ENCODE measurements around the gene TNIK.
"Not testable (repeated sequence)": the region's sequence is repeated elsewhere in the genome, so short reads cannot be mapped to it uniquely, and the experiment has no call there.

Gene TNIK

DNA sequence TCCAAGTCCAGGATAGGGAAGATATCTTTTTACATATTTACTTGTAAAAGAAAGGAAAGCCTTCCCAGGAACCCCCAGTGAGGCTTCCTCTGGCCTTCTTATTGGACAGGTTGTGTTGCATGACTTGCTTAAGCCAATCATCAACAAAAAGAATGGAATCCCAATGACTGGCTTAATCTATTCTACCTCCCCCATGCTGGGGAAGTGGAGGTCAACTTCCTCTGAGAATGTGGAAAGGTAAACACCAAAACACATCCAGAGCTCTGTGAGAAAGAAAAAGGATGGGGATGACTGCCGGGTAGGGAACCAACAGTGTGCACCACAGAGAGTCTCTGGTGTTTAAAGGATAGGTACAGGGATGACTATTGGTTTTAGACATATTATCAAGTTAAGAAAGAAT is 25.1 kb downstream of the TNIK start:
- no peaks in the 10 kb centered on the region for H3K9me3 Mint-ChIP-seq
- no peak overlapping the region for H3K27ac Mint-ChIP-seq
- H3K4me1 Mint-ChIP-seq (ENCODE audit: low read depth in 2 of 2), result peaks cover 35 to 38% of the 10 kb centered on the region in 2 donors
- no peak for DNase-seq
- ATAC-seq (replicated peaks), result no peak
- no peak overlapping the region for H3K4me3 Mint-ChIP-seq
- H3K36me3 Mint-ChIP-seq (ENCODE audit: insufficient read depth), result no peaks in the 10 kb centered on the region
- no peaks in the 10 kb centered on the region for H3K27me3 Mint-ChIP-seq

DNA sequence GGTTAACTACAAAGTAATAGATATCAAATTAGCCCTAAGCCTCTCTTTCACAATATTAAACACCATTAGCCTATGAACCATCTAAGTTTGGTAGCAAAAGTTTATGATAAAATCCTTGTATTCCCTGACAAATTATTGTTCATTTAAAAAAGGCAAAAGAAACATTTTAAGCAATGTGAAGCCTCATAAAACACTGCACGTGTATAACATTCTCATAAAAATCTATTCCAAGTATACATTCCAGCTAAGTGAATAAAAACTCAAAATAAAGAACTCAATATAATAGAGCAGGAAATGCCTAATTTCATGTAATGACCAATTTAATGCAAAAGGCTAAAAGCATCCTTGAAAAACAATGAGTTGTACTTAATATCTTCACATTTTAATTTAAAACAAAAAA is 27.7 kb downstream of the TNIK start:
- ATAC-seq (replicated peaks), result no peak
- no peak for DNase-seq
- Mint-ChIP-seq H3K27ac (no peak overlapping the region), H3K4me1 (ENCODE audit: low read depth in 2 of 2) (peaks cover 17 to 23% of the 10 kb centered on the region in 2 donors), H3K9me3 (no peaks in the 10 kb centered on the region), H3K27me3 (no peaks in the 10 kb centered on the region), H3K4me3 (no peak overlapping the region), H3K36me3 (ENCODE audit: insufficient read depth) (no peaks in the 10 kb centered on the region)

DNA sequence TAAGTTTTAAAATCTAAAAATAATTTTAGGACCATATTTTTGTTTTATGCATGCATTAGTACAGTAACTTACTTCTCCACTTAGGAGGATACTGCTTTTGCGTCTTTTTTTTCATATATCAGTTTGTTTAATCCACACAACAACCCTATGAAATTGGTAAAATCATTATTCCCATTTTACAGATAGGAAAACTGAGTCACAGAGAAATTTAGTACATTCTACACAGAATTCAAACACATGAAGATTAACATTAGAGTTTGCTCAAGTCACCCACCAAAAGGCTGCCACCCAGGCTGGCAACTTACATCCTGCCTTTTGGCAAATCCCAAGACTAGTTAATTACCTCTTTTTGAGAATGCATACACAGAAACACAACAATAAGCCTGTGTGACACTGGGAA is 28.7 kb downstream of the TNIK start:
- no peak for DNase-seq
- Mint-ChIP-seq H3K4me3 (no peak overlapping the region), H3K4me1 (ENCODE audit: low read depth in 2 of 2) (peaks cover 11 to 14% of the 10 kb centered on the region in 2 donors), H3K27me3 (no peaks in the 10 kb centered on the region), H3K9me3 (no peaks in the 10 kb centered on the region), H3K27ac (no peak overlapping the region), H3K36me3 (ENCODE audit: insufficient read depth) (no peaks in the 10 kb centered on the region)
- ATAC-seq (replicated peaks), result no peak

DNA sequence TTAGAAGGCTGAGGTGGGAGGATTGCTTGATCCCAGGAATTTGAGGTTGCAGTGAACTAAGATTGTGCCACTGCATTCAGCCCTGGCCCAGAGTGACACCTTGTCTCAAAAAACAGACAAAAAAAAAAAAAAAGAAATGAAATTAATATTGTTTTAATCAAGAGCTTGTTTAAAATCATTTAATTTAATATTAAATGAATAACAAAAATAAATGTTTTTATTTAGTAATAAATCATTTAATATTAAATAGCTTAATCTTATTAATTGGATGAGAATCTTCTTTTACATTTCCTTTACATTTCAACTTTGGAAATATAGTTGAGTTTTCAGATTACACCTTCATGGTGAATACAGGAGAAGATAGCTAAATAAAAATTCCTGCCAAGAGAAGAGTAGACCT is 29.7 kb downstream of the TNIK start:
- no peaks in the 10 kb centered on the region for H3K36me3 Mint-ChIP-seq (ENCODE audit: insufficient read depth)
- ATAC-seq (replicated peaks) (no peak), DNase-seq (no peak)
- no peaks in the 10 kb centered on the region for H3K27me3 Mint-ChIP-seq
- H3K9me3 Mint-ChIP-seq, result no peaks in the 10 kb centered on the region
- H3K4me1 Mint-ChIP-seq (ENCODE audit: low read depth in 2 of 2), result peaks cover 8 to 10% of the 10 kb centered on the region in 2 donors
- no peak overlapping the region for H3K4me3 Mint-ChIP-seq
- H3K27ac Mint-ChIP-seq, result no peak overlapping the region

DNA sequence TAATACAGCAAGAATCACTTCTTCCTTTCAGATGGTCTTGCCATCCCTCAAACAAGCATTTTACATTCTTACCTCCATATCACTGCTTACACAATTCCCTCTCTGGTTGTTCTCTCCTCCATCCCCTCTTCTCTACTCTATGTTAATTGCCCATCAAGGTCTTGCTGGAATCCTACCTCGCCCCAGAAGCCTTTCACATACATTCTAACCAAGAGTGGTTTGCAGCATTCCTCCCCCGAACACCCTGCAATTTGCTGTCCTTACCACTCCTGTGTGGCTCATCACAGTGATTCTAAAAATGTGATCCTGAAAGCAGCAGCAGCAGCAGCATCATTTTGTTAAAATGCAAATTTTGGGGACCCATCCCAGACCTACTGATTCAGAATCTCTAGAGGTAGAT is 30.6 kb downstream of the TNIK start:
- Mint-ChIP-seq H3K27ac (no peak overlapping the region), H3K27me3 (no peaks in the 10 kb centered on the region), H3K36me3 (ENCODE audit: insufficient read depth) (no peaks in the 10 kb centered on the region), H3K4me1 (ENCODE audit: low read depth in 2 of 2) (peaks cover 6 to 10% of the 10 kb centered on the region in 2 donors), H3K4me3 (no peak overlapping the region), H3K9me3 (no peaks in the 10 kb centered on the region)
- no peak for ATAC-seq (replicated peaks)
- no peak for DNase-seq

DNA sequence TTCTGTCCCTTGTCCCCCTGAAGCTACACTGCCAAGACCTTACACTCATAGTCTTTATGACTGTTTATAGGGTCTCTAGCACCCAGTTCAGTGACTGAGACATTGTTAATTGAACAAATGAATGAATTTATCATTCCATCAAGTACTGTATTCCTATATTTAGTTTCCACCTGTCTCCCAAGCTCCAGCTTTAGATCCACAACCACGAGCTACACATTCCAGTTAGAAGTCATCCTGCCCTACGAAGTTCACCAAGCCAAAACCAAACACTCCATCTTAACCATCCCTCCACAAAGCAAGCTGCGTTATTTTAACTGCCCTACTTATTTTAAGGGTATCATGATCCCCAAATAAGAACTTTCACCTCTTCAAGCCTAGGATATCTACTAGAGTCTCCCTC is 31.3 kb downstream of the TNIK start:
- Mint-ChIP-seq H3K27ac (no peak overlapping the region), H3K4me1 (ENCODE audit: low read depth in 2 of 2) (peaks cover 6 to 10% of the 10 kb centered on the region in 2 donors), H3K27me3 (no peaks in the 10 kb centered on the region), H3K36me3 (ENCODE audit: insufficient read depth) (no peaks in the 10 kb centered on the region), H3K4me3 (no peak overlapping the region), H3K9me3 (no peaks in the 10 kb centered on the region)
- ATAC-seq (replicated peaks) (no peak), DNase-seq (no peak)

DNA sequence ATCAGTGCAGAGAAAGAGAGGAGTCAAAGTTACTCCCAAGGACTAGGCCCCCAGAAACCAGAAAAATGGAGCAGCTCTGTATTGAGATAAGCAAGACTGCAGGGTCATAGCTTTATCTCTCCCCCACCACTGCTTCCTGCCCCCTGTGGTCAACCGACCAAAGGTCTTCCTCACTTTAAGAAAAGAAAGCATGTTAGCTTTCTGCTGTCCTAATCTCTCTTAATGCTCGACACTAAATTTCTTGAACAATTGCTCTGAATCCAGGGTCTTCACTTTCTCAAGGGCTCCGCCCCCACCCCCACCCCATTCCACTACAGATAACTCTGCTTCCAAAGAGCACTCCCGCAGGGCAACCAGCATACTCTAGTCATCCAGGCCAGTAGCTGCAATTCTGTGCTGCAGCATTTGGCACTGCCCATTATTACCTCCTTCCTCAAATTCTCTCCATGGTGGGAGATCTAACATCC is 31.9 kb downstream of the TNIK start:
- Mint-ChIP-seq H3K9me3 (no peaks in the 10 kb centered on the region), H3K27ac (no peak overlapping the region), H3K27me3 (no peaks in the 10 kb centered on the region), H3K4me3 (no peak overlapping the region), H3K4me1 (ENCODE audit: low read depth in 2 of 2) (peaks cover 6 to 10% of the 10 kb centered on the region in 2 donors), H3K36me3 (ENCODE audit: insufficient read depth) (no peaks in the 10 kb centered on the region)
- peak; percentile 61 for ATAC-seq (replicated peaks)
- no peak for DNase-seq

DNA sequence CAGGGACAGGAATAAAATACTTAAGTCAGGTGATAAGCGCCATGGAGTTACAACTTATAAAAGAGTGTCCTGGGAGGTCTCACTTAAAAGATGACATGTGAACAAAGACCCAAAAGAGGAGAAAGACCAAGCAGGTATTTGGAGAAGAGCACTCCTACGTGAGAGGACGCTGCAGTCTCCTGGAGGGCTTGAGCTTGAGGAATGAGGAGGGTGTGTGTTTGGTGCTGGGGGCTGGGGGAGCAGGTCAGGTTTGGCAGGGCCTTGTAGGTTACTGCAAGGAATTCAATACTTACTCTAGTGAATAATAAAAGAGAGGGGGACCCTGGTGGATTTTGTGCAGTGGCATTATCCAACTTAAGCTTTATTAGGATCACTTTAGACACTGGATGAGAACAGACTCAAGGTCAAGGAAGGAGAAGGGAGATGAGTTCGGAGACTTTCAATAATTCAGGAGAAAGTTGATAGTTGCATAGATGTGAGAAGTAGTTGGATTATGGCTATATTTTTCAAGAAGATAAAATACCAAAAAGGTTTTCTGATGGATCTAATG is 32.4 kb downstream of the TNIK start:
- H3K9me3 Mint-ChIP-seq, result no peaks in the 10 kb centered on the region
- H3K4me3 Mint-ChIP-seq, result no peak overlapping the region
- H3K27ac Mint-ChIP-seq, result no peak overlapping the region
- ATAC-seq (replicated peaks) (no peak), DNase-seq (no peak)
- peaks cover 8 to 10% of the 10 kb centered on the region in 2 donors for H3K4me1 Mint-ChIP-seq (ENCODE audit: low read depth in 2 of 2)
- no peaks in the 10 kb centered on the region for H3K36me3 Mint-ChIP-seq (ENCODE audit: insufficient read depth)
- H3K27me3 Mint-ChIP-seq, result no peaks in the 10 kb centered on the region

DNA sequence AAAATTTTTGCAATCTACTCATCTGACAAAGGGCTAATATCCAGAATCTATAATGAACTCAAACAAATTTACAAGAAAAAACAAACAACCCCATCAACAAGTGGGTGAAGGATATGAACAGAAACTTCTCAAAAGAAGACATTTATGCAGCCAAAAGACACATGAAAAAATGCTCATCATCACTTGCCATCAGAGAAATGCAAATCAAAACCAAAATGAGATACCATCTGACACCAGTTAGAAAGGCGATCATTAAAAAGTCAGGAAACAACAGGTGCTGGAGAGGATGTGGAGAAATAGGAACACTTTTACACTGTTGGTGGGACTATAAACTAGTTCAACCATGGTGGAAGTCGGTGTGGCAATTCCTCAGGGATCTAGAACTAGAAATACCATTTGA is 36.1 kb downstream of the TNIK start:
- H3K4me3 Mint-ChIP-seq; H3K36me3 Mint-ChIP-seq (ENCODE audit: insufficient read depth); DNase-seq; H3K27ac Mint-ChIP-seq; H3K27me3 Mint-ChIP-seq; H3K9me3 Mint-ChIP-seq; ATAC-seq (replicated peaks): not testable (repeated sequence)
- H3K4me1 Mint-ChIP-seq (ENCODE audit: low read depth in 2 of 2), result peaks cover 13 to 17% of the 10 kb centered on the region in 2 donors

DNA sequence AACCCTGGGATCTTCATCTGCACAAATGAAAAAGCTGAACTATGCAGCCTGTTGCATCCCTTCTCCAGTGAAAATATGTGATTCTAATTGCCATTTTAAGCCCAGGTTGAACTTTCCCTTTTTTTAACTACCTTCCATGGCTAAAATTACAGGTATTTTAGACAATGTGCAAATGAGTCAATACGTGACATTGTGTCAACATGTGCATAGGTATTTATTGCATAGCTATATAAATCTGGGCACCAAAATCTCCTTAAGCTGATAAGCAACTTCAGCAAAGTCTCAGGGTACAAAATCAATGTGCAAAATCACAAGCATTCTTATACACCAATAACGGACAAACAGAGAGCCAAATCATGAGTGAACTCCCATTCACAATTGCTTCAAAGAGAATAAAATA is 37.4 kb downstream of the TNIK start:
- peaks cover 14 to 22% of the 10 kb centered on the region in 2 donors for H3K4me1 Mint-ChIP-seq (ENCODE audit: low read depth in 2 of 2)
- not testable (repeated sequence) for H3K27me3 Mint-ChIP-seq; H3K4me3 Mint-ChIP-seq; H3K9me3 Mint-ChIP-seq; H3K36me3 Mint-ChIP-seq (ENCODE audit: insufficient read depth); ATAC-seq (replicated peaks); H3K27ac Mint-ChIP-seq; DNase-seq

DNA sequence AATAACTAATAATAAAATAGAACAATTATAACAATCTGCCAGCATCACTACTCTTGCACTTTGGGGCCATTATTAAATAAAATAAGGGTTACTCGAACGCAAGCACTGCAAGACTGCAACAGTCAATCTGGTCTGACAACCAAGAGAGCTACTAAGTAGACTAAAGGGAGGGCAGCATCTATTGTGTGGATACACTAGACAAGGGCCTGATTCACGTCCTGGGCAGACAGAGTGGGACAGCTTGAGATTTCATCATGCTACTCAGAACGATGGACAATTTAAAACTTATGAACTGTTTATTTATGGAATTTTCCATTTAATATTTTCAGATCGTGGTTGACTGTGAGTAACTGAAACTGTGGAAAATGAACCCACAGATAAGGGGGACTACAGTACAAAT is 39.5 kb downstream of the TNIK start:
- no peaks in the 10 kb centered on the region for H3K9me3 Mint-ChIP-seq
- no peak overlapping the region for H3K4me3 Mint-ChIP-seq
- no peak for ATAC-seq (replicated peaks)

DNA sequence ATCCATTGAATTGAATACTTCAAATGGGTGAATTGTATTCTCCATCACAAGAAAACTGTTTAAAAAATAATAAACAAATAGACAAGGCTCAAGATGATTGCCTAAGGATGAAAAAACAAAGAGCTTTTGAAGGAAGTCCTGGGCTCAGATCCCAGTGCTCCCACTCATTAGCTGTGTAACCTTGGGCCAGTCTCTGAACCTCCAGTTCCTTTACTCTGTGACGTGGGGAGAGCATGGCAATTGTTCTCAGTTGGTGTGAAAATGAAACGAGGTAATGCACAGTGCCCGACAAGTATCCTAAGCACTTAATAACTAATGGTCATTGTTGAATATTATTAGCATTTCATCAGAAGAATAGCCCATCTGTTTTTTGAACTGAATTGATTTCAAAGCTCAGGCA is 40.7 kb downstream of the TNIK start:
- no peak for ATAC-seq (replicated peaks)
- Mint-ChIP-seq H3K27me3 (no peaks in the 10 kb centered on the region), H3K27ac (no peak overlapping the region), H3K4me3 (no peak overlapping the region), H3K9me3 (no peaks in the 10 kb centered on the region), H3K36me3 (ENCODE audit: insufficient read depth) (no peaks in the 10 kb centered on the region), H3K4me1 (ENCODE audit: low read depth in 2 of 2) (peaks cover 32 to 44% of the 10 kb centered on the region in 2 donors)
- no peak for DNase-seq

More for the DNA sequence above, 39.5 kb downstream of the TNIK start:
- Mint-ChIP-seq H3K27me3 (no peaks in the 10 kb centered on the region), H3K27ac (no peak overlapping the region), H3K36me3 (ENCODE audit: insufficient read depth) (no peaks in the 10 kb centered on the region), H3K4me1 (ENCODE audit: low read depth in 2 of 2) (peaks cover 23 to 36% of the 10 kb centered on the region in 2 donors)
- no peak for DNase-seq

DNA sequence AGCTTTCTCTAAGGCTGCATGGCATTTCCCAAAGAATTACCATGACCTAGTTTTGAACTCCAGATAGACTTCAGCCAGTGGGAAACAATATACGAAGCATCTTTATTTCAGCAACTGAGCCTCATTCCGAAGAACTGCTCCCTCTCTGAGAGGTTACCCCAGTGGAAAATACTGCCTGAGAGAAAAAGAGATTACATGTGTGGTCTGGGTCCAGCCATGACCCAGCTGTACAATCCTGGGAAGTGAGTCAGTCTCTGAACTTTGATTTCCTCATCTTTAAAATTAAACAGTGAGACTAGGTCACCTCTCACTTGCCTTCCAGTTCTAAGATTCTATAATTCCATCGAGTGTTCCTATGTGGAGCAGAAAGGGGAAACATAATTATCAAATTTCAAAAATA is 42.4 kb downstream of the TNIK start:
- Mint-ChIP-seq H3K36me3 (ENCODE audit: insufficient read depth) (no peaks in the 10 kb centered on the region), H3K4me1 (ENCODE audit: low read depth in 2 of 2) (peaks cover 44 to 59% of the 10 kb centered on the region in 2 donors), H3K4me3 (no peak overlapping the region), H3K27ac (no peak overlapping the region), H3K27me3 (no peaks in the 10 kb centered on the region), H3K9me3 (no peaks in the 10 kb centered on the region)
- DNase-seq, result no peak
- no peak for ATAC-seq (replicated peaks)

DNA sequence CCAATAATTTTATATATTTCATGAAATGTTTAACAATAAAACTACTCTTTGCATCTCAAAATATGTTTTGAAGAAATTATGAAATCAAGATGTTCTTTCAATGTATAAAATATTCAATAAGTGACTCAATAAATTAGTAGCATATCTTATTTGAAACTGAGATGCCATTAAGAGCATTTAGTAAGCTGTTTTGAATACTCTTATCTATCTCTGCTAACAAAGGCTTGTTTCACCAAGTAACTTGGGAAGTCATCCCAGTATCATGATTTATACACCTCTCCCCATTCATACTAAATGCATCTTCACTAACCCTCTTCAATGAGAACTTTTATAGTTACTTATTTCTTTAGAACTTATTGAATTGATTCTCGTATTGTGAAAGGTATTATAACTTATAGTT is 43.1 kb downstream of the TNIK start:
- Mint-ChIP-seq H3K36me3 (ENCODE audit: insufficient read depth) (no peaks in the 10 kb centered on the region), H3K4me3 (no peak overlapping the region), H3K4me1 (ENCODE audit: low read depth in 2 of 2) (peaks cover 45 to 65% of the 10 kb centered on the region in 2 donors), H3K27ac (no peak overlapping the region), H3K9me3 (no peaks in the 10 kb centered on the region), H3K27me3 (no peaks in the 10 kb centered on the region)
- DNase-seq (no peak), ATAC-seq (replicated peaks) (no peak)

DNA sequence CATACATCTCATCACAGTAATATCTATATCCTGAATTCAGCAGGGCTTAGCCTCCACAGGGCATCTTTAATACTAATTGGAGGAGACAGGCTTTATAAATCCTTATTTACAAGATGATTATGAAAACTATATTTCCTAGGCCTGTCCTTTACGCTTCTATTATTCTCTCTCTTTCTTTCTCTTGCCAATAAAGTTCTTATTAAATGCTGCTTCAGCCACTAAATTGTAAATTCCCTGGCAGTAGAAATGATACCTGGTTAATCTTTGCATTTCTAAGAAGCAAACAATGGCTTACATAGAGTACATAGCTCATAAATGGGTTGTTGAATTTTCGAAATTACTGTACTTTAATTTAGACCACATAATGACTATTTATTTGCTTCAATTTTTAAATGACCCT is 43.5 kb downstream of the TNIK start:
- no peak for DNase-seq
- H3K27ac Mint-ChIP-seq, result peak overlapping the region in 1 of 2 donors; percentile 12
- H3K27me3 Mint-ChIP-seq, result no peaks in the 10 kb centered on the region
- no peak for ATAC-seq (replicated peaks)
- H3K36me3 Mint-ChIP-seq (ENCODE audit: insufficient read depth), result no peaks in the 10 kb centered on the region
- H3K4me3 Mint-ChIP-seq, result no peak overlapping the region
- H3K9me3 Mint-ChIP-seq, result no peaks in the 10 kb centered on the region
- peaks cover 49 to 68% of the 10 kb centered on the region in 2 donors for H3K4me1 Mint-ChIP-seq (ENCODE audit: low read depth in 2 of 2)

Data from effector memory CD8-positive, alpha-beta T cell (primary cell).